GM04503 (cell line): Measurements from ENCODE around the gene KCNE4.
A peak's percentile ranks its signal among the peaks of the same experiment; 100 is the strongest.
"Not testable (repeated sequence)": the region's sequence is repeated elsewhere in the genome, so short reads cannot be mapped to it uniquely, and the experiment has no call there.

Source experiments
- DNase-seq: peaks from one replicate; pipeline ENCODE4 v3.0.0-alpha.2; 2012; ENCODE audit warnings: low read depth

Gene KCNE4

DNA sequence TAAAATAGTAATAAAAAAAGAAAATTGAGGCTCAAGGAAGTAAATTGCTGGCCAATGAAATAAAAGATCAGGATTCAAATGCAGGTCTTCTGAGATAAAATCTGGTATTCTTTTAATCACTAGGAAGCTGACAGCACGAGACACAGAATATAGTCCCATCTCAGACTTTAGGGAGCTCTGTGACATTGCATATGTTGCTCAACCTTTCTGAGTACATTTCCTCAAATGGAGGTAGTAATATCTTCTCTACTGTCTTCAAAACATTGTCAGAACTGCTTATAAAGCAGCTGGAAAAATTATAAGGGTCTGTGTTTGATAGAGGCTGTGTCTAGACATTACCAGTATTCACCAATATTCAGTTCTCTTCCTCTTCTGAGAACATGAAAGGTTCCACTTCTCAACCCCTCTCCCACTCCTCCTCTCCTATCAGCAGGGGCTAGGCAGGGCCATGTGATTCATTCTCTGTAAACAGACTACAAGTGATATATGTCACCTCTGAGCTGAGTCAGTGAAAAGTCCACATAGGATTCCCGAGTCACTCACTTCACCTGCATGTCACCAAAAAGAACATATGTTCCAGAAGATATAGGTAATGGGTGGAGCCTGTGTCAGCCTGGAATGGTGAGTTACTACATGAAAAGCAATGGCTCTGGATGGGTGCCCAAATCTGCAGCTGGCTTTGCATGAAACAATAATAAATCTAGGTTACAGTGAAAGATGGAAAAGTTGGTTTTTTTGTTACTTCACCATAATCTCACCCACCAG is 7.1 kb downstream of the KCNE4 start:
- DNase-seq: no peak

GRCh38 chr2:223060201-223060825 is 8.3 kb downstream of the KCNE4 start:
- DNase-seq: no peak

DNA sequence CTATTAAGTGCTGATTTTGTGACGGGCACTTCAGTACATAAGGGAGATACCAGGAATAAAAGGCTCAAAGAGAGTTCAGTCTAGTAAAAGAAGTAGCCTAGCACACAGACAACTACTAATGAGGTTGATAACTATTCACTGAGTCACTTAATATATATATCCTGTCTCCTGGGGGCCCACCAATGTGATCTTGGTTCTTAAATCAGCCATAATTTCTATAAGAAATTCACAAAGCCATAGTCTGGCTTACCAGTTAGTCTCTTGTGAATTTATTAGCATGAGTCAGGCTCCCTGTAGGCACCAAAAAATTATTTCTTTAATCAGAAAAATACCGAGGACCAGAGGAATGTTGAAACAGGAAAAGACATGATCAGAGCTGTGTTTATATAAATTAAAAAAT is 10.4 kb downstream of the KCNE4 start:
- peak; percentile 34 for DNase-seq

DNA sequence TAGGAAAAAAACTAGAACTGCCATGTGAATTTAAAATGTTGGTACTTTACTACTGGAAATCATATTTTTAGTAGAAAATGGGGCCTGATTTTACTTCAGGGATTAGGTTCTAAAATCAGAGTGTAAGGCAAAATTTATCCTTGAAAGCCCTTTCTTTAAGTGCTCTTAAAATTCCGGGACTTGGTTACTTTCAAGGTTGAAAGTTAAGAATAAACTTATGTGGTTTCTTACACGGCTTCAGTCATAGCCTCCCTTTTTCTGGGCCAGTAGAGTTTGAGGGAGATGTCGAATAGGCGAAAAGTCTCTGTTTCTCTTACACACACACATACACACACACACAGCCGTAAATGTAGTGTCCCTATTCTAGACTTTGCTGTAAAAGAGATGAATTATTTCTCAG is 13.1 kb downstream of the KCNE4 start:
- no peak for DNase-seq

DNA sequence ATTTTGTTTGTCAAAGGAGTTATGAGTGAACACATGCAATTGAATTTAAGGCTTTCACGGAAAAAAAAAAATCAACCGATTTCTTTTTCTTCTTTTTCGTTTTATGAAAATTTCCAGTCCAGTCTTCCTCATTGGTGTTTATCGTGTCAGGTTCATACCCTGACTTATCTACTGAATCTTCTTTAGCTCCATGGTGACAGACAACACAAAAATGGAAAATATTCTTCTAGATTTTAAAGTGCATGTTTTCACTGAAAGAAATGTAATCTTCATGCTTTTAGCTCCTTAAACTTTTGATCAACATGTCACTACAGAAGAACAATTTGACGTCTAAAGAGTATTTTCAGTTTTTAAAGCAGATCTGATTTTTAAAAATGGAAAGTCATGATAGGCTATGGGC is 14.7 kb downstream of the KCNE4 start:
- no peak for DNase-seq

GRCh38 chr2:223068071-223068470 is 16.1 kb downstream of the KCNE4 start:
- DNase-seq: no peak

- DNase-seq: no peak
Measured at GRCh38 chr2:223069465-223069864, 17.5 kb downstream of the KCNE4 start.

DNA sequence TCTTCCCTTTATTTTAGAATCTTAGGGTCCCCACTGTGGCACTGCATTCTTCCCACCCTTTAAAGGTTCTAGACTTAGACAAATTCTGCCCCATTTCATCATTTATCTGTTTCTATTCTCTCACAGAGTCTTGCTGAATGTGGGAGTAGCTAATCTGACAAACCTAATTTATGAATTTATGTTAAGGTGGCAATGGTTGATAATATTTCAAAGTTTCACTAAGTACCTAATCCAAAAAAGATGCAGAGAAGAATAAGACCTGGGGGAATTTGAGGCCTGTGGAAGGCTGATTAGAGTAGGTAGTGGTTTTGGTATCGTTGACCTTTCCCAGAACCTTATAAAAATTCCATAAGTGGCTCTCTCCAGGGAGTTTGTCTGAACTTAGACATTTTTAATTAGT is 18.0 kb downstream of the KCNE4 start:
- DNase-seq: no peak

GRCh38 chr2:223071139-223071538 is 19.1 kb downstream of the KCNE4 start:
- no peak for DNase-seq

GRCh38 chr2:223072826-223073225 is 20.8 kb downstream of the KCNE4 start:
- DNase-seq: no peak

DNA sequence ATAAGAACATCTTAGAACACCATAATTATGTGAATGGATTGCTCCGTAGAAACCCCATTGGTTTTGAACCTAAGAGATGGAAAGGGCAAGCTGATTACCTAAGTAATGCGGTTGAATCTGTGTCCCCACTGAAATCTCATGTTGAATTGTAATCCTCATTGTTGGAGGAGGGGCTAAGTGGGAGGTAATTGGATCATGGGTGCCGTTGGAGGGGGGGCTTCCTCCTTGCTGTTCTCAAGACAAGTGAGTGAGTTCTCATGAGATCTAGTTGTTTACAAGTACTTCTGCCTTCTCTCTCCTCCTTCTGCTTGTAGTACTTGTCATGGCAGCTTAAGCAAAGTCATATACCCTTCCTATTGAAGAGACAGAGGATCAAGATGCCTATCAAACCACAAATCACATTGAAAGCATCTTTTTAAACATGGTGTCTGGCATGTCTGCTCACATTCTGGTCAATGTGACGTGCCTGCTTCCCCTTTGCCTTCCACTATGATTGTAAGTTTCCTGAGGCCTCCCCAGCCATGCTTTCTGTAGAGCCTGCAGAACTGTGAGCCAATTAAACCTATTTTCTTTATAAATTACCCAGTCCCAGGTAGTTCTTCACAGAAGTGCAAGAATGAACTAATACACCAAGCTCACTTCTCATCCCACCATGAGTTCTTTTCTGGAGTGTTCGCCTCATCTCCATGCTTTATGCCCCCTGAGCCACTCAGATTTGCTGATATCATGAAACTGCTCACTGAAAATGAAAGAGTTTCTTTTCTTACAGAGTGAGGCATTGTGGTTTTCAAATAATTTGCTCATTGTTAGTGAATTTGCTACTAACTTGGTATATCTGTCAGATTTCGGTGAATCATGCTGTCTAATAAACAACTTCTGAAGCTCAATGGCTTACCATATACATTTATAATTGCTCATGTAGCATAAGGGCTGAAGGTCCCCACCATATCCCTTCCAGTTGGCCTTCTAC is 23.6 kb downstream of the KCNE4 start:
- DNase-seq: no peak

DNA sequence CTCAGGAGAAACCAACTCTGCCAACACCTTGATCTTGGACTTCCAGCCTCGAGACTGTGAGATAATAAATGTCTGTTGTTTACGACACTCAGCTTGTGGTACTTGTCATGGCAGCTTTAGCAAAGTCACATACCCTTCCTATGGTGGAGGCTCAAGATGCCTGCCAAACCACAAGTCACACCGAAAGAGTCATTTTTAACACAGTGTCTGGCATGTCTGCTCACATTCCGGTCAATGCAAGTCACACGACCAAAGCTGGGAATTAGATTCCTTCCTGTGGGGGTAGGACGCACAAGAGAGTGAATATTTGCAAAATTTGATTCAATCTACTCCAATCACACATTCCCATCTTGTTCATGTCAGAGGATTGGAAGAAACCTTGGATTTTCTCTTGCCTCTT is 24.6 kb downstream of the KCNE4 start:
- peak; percentile 89 for DNase-seq

DNA sequence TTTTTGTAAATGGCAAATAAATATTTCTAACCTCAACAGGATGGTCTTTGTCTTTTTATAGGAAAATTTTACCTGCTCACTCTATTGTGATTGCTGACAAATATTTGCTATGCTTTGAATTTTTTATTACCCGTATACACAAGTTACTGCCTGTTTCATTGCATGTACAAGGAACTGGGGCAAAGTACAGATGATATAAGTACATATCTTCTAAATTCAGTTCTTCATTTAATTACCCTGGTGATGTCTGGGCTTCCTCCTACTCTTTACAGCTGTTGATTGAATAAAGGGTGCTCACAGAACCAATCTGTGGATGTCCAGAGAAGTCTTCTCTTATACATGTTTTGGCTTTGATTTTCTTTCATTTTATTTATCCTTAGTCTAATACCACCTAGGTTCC is 26.5 kb downstream of the KCNE4 start:
- DNase-seq: no peak

DNA sequence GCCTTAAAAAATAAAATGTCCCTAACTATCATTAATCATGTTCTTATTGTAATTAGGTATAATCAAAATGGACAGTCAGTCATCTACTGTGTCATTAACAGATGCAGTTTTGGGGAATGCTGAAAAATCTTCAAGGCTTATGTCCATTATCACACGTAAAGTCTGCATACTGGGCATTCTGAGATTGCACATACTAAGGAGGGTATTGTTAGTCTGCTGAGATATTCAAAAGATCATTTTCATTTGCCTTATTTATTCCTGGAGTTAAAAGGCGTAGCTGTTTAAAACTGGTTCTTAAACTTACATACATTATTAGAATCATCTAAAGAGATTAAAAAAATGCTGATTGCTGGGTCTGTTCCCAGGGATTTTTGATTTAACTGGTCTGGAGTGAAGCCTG is 27.4 kb downstream of the KCNE4 start:
- DNase-seq: no peak

GRCh38 chr2:223079925-223080324 is 27.9 kb downstream of the KCNE4 start:
- no peak for DNase-seq

- not testable (repeated sequence) for DNase-seq
Measured at GRCh38 chr2:223080790-223081360, 28.9 kb downstream of the KCNE4 start.

- no peak for DNase-seq
Measured at GRCh38 chr2:223081789-223082188, 29.8 kb downstream of the KCNE4 start.

GRCh38 chr2:223082706-223083105 is 30.7 kb downstream of the KCNE4 start:
- no peak for DNase-seq

GRCh38 chr2:223083402-223084070 is 31.5 kb downstream of the KCNE4 start:
- no peak for DNase-seq

DNA sequence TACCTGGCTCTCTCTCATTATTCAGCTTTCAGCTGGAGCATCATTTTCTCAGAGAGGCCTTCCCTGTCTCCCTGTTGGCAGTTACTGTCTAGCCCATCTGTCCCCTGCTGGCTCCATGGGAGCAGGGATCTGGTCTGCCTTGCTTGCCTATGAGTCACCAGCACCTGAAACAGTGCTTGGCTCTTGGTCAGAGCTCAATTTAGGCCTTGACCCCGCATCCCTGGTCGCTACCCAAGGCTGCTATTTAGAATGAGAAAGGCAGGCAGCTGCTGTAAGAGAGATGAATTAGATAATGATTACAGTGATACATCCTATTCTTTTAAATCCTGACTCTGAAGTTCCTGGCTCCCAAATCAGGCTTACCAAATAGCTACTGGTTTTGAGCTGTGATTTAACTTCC is 32.9 kb downstream of the KCNE4 start:
- no peak for DNase-seq

- no peak for DNase-seq
Measured at GRCh38 chr2:223086370-223086981, 34.5 kb downstream of the KCNE4 start.
